Measurements from ENCODE around the gene RICTOR.

The RICTOR gene, protein sequence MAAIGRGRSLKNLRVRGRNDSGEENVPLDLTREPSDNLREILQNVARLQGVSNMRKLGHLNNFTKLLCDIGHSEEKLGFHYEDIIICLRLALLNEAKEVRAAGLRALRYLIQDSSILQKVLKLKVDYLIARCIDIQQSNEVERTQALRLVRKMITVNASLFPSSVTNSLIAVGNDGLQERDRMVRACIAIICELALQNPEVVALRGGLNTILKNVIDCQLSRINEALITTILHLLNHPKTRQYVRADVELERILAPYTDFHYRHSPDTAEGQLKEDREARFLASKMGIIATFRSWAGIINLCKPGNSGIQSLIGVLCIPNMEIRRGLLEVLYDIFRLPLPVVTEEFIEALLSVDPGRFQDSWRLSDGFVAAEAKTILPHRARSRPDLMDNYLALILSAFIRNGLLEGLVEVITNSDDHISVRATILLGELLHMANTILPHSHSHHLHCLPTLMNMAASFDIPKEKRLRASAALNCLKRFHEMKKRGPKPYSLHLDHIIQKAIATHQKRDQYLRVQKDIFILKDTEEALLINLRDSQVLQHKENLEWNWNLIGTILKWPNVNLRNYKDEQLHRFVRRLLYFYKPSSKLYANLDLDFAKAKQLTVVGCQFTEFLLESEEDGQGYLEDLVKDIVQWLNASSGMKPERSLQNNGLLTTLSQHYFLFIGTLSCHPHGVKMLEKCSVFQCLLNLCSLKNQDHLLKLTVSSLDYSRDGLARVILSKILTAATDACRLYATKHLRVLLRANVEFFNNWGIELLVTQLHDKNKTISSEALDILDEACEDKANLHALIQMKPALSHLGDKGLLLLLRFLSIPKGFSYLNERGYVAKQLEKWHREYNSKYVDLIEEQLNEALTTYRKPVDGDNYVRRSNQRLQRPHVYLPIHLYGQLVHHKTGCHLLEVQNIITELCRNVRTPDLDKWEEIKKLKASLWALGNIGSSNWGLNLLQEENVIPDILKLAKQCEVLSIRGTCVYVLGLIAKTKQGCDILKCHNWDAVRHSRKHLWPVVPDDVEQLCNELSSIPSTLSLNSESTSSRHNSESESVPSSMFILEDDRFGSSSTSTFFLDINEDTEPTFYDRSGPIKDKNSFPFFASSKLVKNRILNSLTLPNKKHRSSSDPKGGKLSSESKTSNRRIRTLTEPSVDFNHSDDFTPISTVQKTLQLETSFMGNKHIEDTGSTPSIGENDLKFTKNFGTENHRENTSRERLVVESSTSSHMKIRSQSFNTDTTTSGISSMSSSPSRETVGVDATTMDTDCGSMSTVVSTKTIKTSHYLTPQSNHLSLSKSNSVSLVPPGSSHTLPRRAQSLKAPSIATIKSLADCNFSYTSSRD (N-terminal part only)

DNA sequence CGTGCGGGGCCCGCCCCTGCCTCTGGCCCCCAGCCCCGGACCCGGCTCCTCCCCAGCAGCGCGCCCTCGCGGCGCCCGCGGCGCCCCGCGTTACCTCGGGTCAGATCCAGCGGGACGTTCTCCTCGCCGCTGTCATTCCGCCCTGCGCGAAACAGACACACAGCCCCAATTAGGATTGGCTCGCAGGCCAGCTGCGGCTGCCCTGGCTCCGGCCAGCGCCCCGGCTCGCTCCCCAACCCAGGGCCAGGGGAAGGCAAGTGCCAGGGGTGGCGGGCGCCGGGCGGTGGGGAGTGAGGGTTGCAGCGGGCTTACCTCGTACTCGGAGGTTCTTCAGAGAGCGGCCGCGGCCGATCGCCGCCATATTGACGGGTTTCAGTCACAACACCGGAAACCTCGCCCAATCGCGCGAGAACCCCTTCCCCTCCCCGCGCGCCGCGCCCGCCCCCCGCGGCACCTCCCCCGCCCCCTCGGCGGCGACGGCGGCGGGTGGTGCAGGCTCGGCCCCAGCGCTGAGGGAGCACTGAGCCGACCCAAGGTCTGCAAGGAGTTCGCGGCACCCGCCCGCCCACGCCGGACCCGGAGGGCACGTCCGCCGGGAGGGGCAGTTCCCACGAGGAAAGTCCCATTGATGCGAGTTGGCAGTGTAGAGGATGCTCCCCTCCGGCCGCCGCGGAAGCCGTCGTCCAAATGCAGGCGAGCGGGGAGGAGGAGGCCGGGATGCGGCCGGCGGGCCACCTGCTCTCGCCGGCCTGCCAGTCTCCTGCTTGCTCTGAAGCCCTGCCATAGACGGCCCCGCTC is at the start of gene RICTOR:
RICTOR (minus strand) TSS at position 383 of the 798 bp plus-strand sequence; CDS start at position 361, 22 bp downstream.
- Mint-ChIP-seq H3K27ac (peak within 1 kb of the TSS; percentile 92), H3K4me3 (peak within 1 kb of the TSS; percentile 86), H3K36me3 (peaks cover 40% of the 10 kb centered on the region), H3K4me1 (peaks cover 22% of the 10 kb centered on the region), H3K9me3 (no peaks in the 10 kb centered on the region)
- peak; percentile 92 to 97 for DNase-seq (ENCODE audit: low spot score in 2 of 2)
- peak; percentile 91 for ATAC-seq

DNA sequence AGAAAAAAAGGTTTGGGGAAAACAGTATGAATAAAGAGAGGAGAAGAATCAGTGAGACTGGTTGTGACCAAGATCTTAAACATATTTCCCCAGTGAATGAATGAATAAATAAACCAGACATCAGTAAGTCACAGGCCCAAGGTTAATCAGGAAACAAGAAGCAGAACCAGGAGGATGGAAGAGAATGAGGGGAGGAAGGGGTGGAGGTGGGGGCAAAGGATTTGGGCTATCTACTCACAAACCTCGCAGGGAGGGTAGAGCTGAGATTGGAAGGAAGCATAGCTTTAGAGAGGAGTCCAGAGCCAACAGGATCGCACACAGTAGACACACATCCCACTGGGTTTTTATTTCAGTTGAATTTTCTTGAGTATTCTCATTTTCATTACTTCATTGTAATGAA is 47.7 kb upstream of the RICTOR start:
- DNase-seq (ENCODE audit: low spot score in 2 of 2): no peak
- peak overlapping the region; percentile 60 for H3K27ac Mint-ChIP-seq
- H3K4me3 Mint-ChIP-seq: no peak overlapping the region
- peaks cover 85% of the 10 kb centered on the region for H3K36me3 Mint-ChIP-seq
- H3K4me1 Mint-ChIP-seq: peaks cover 9% of the 10 kb centered on the region
- no peaks in the 10 kb centered on the region for H3K9me3 Mint-ChIP-seq
- ATAC-seq: no peak

DNA sequence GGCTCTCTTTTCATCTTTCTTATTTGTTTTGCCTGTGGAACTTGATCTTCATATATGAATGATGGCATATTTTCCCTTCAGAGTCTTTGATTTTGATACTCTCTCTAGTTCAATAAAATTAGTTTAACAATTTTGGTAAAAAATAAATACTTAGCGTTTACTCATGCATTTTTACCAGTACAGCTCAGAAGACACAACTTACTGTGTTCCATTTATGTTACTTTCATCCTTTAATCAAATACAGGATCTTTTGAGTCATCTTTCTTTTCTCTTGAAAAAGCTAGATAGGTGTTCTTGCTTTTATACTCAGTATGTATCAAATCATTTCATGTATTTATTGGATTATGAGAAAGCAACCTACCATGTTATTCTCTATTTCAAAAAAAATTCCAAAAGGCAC is 47.1 kb upstream of the RICTOR start:
- DNase-seq (ENCODE audit: low spot score in 2 of 2): no peak
- no peak for ATAC-seq
- peaks cover 83% of the 10 kb centered on the region for H3K36me3 Mint-ChIP-seq
- H3K9me3 Mint-ChIP-seq: no peaks in the 10 kb centered on the region
- peaks cover 14% of the 10 kb centered on the region for H3K4me1 Mint-ChIP-seq
- H3K27ac Mint-ChIP-seq: peak overlapping the region; percentile 60
- no peak overlapping the region for H3K4me3 Mint-ChIP-seq

DNA sequence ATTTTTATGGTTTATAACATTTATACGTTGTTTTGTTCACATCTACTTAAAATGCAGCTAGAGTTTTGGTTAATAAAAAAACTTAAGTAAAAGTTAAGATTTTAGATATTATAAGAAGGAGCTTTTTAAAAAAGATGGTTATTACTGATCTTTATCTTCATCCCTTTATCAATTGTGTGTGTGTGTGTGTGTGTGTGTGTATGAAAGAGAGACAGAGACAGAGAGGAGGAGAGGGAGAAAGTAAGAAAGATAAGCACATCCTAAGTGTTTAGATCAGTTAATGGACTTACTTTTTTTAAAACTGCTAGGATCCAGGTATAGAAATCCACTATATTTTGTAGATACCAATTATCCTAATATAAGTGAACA is 45.8 kb upstream of the RICTOR start:
- Mint-ChIP-seq H3K36me3 (peaks cover 81% of the 10 kb centered on the region), H3K4me3 (no peak overlapping the region), H3K9me3 (no peaks in the 10 kb centered on the region), H3K4me1 (peaks cover 22% of the 10 kb centered on the region), H3K27ac (no peak overlapping the region)
- DNase-seq (ENCODE audit: low spot score in 2 of 2) (no peak), ATAC-seq (no peak)

DNA sequence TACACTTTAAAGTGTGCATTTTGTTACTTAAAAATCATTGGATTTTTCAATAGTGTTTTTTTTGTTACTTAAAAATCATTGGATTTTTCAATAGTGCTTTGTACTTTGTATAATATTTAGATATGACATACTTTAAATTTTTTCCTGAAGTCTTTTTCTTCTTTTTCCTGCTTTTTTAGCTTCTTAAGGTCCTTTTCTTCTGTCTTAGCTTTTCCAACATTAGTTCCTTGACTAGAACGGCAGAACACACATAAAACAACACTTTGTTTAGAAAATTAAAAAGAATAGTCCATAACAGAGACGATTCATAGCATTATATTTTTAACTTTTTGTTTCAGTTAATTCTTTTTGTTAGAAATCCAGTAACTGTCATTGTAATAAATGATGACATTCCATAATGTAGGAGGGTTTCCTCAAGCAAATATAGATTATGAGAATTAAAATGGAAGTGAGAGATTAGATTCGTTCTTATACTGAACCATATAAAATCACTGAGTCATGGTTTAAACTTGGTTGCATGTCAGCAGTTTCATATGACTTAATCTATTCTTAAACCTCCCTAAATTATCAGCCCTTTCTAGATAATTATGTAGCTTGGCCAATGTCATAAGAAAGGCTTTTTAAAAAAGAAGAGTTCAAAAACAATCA is 45.3 kb upstream of the RICTOR start:
- DNase-seq (ENCODE audit: low spot score in 2 of 2): no peak
- no peaks in the 10 kb centered on the region for H3K9me3 Mint-ChIP-seq
- no peak for ATAC-seq
- no peak overlapping the region for H3K27ac Mint-ChIP-seq
- H3K4me1 Mint-ChIP-seq: peaks cover 22% of the 10 kb centered on the region
- no peak overlapping the region for H3K4me3 Mint-ChIP-seq
- H3K36me3 Mint-ChIP-seq: peaks cover 84% of the 10 kb centered on the region

DNA sequence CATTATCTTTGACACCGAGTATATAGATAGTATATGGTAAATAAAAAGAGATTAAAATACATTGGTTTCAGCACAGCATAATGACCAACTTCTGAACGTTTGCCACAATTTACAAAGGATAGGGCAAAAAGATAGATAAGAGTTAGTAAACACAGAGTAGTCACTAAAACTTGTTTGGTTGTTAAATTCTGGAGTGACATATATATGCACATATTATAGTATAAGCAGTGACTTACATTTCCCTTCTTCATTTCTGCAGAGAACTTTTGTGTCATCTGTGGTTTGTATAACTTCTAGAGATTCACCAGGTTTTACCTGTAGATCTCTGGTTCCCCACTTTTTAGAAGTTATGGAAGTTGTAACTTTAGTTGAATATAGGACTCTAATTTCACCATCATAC is 44.4 kb upstream of the RICTOR start:
- H3K4me1 Mint-ChIP-seq: peaks cover 22% of the 10 kb centered on the region
- peaks cover 93% of the 10 kb centered on the region for H3K36me3 Mint-ChIP-seq
- H3K9me3 Mint-ChIP-seq: no peaks in the 10 kb centered on the region
- no peak overlapping the region for H3K27ac Mint-ChIP-seq
- H3K4me3 Mint-ChIP-seq: no peak overlapping the region
- DNase-seq (ENCODE audit: low spot score in 2 of 2) (no peak), ATAC-seq (no peak)

DNA sequence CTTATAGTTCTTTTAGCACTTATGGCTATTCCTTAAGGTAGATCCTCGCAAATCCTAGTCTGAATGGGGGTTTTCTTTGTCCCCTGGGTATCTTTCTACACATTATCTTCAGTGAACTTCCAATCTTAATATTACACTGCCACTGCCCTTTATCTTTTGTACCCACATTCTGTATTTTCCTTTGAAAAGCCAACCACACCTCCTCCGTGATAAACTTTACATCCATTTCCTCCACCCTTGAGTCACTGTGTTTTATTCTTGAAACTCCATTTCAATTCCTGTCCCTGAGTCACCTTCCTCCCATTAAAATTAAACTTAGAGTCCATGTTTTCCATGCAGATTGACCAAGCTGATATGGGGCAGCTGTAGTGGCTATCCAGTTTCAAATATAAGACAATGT is 43.2 kb upstream of the RICTOR start:
- no peak overlapping the region for H3K4me3 Mint-ChIP-seq
- DNase-seq (ENCODE audit: low spot score in 2 of 2): no peak

DNA sequence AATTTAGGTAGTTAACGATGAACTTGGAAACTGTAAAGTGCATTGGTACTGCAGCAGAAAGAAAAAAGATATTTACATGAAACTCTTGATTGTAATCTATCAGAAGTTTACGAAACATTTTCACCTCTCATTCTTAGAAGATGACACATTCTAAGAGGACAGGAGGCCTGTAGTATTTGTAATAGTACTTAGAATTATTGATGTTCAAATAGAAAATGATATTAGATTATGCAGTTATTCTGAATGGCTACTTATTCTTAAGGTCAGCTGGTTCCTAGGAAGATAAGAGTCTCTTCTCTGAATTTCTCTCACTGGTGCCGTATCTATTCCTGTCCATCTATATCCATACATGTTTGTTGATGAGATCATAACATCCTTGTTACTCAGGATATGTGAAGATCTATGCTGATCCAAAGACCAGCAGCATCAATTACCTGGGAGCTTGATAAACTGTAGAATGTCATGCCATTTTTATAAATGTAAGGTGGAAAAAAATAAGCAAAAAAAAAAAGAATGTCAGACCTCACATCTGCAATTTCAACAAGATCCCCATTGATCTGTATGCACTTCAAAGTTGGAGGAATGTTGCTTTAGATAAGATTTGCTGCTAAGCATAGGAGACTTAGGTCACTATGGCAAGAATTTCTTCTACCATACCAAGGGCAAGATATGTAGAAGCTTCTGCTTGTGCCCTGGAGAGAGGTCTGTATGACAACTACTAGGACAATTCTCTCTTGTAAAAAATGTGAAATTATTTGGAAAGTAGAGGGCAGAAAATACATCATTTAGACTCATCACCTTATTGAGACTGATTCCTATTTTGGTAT is 42.4 kb upstream of the RICTOR start:
- DNase-seq (ENCODE audit: low spot score in 2 of 2) (no peak), ATAC-seq (peak; percentile 51)
- H3K36me3 Mint-ChIP-seq: peaks cover 94% of the 10 kb centered on the region
- H3K4me1 Mint-ChIP-seq: peaks cover 22% of the 10 kb centered on the region
- H3K9me3 Mint-ChIP-seq: no peaks in the 10 kb centered on the region
- H3K27ac Mint-ChIP-seq: peak overlapping the region; percentile 83
- peak overlapping the region; percentile 4 for H3K4me3 Mint-ChIP-seq

More for the DNA sequence above, 43.2 kb upstream of the RICTOR start:
- Mint-ChIP-seq H3K36me3 (peaks cover 96% of the 10 kb centered on the region), H3K9me3 (no peaks in the 10 kb centered on the region), H3K27ac (peak overlapping the region; percentile 11), H3K4me1 (peaks cover 22% of the 10 kb centered on the region)
- no peak for ATAC-seq

DNA sequence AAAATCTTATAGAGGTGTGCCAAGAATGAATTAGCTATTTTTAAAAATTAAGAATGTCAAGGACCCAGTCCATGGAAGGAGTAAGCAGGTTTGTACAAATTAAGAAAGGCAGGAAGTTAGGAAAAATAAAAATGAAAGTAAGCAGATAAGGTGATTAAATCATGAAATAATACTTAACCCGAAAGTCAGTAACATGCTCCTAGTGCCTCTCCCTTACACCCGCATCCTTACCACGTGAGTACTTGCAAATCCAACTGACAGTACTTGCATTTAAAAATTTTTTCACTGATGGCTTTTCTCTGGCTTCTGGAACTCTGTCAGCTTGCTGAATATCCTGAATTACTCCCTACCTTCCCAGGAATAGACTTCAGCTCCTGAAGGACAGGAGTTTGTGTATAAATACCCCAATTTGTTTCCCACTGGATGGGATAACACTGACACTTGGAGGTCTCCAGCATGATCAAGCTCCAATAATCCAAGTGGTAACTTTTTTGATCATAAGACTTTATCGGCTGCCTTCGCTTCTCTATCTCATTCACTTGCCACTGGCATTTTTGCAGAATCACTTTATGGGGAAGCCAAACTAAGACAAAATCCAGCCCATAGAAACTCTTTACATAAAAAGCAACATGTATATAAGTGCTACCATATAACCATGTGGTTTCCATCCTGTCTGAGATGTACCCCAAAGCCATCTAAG is 41.6 kb upstream of the RICTOR start:
- DNase-seq (ENCODE audit: low spot score in 2 of 2): no peak
- Mint-ChIP-seq H3K36me3 (peaks cover 90% of the 10 kb centered on the region), H3K4me3 (peak overlapping the region; percentile 4), H3K9me3 (no peaks in the 10 kb centered on the region), H3K4me1 (peaks cover 22% of the 10 kb centered on the region), H3K27ac (peak overlapping the region; percentile 83)
- no peak for ATAC-seq

DNA sequence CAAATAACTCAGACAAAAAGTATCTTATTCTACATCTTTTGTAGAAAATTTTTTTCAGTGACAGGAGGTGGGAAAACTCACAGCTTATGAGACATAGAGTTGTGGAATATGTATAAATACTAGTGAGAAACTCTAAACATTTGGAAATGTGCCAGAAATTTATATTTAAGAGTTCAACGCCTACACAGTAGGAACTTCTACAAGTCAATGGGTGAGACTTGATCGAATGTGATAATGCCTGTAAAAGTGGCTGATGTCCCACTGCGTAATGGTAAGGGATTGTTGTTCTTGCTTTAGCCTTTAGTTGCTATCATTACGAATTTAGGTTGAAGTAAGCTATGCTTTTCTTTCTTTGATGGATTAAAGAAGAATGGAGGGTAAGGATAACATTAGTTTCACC is 40.0 kb upstream of the RICTOR start:
- peak overlapping the region; percentile 83 for H3K27ac Mint-ChIP-seq
- no peak overlapping the region for H3K4me3 Mint-ChIP-seq
- ATAC-seq: no peak
- peaks cover 86% of the 10 kb centered on the region for H3K36me3 Mint-ChIP-seq
- no peaks in the 10 kb centered on the region for H3K9me3 Mint-ChIP-seq
- H3K4me1 Mint-ChIP-seq: peaks cover 22% of the 10 kb centered on the region
- no peak for DNase-seq (ENCODE audit: low spot score in 2 of 2)

DNA sequence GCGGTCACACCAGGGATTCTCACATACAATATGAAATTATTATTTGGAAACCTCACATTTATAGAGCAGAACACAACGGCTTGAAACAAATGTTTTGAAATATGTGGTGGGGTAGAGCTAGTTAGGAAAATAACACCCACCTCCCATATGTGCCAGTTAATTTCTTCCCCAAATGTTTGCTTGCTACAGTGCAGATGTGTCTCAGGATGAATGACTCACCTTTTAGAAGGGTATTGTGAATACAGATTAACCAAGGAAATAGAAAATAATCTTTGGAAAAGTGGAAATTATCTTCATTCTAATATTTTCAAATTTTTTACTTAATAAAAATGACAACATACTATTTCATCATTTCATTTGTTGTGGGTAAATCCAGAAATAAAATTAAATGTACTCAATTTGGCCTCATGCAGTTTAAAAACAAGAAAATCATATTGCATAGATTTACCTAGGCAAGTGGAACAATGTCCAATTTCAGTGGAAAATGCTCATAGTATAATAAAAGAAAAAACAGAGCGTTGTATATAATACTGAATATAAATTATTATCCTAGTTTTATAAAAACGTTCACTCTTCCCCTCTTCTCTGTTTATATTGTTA is 39.3 kb upstream of the RICTOR start:
- peaks cover 86% of the 10 kb centered on the region for H3K36me3 Mint-ChIP-seq
- DNase-seq (ENCODE audit: low spot score in 2 of 2) (no peak), ATAC-seq (no peak)
- no peaks in the 10 kb centered on the region for H3K9me3 Mint-ChIP-seq
- H3K4me1 Mint-ChIP-seq: peaks cover 22% of the 10 kb centered on the region
- no peak overlapping the region for H3K4me3 Mint-ChIP-seq
- no peak overlapping the region for H3K27ac Mint-ChIP-seq

DNA sequence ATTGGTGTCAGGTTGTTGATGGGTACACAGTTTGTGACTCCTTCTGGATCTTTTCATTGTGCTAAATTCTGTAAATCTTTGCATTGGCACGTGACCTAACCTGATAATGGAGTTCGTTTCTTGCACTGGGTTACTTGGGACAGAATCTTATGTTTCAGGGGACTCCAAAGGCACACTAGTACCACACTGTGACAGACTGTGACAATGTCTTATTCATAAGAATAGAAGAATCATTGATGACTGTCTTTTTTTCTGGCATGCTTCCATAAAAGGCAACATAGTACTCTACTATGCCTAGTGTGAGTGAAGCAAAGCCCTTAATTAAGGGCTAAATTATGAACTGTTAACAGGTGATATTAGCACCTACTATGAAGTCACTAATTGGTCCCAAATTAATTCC is 35.4 kb upstream of the RICTOR start:
- Mint-ChIP-seq H3K4me1 (no peaks in the 10 kb centered on the region), H3K4me3 (no peak overlapping the region), H3K9me3 (no peaks in the 10 kb centered on the region), H3K27ac (peak overlapping the region; percentile 11), H3K36me3 (peaks cover 81% of the 10 kb centered on the region)
- ATAC-seq: no peak
- no peak for DNase-seq (ENCODE audit: low spot score in 2 of 2)

Measured in stimulated activated effector memory CD8-positive, alpha-beta T cell treated with anti-CD3 and anti-CD28 coated beads, Interleukin-12 subunit alpha, Interleukin-12 subunit beta, amount 100 ng/mL, for 72 hours (primary cell).